Naive thymus-derived CD4-positive, alpha-beta T cell (primary cell): ENCODE data around the gene GET4. TPM values are rescaled to one million over a fixed set of nuclear protein-coding genes. Genes with fewer than 3 reads are reported as not detected.

ENCODE experiments used
- ATAC-seq: fragments of 150-1000 bp; cut with Tn5 transposase; 2 replicates; pipeline ENCODE4 v1.10.0; 2021; ENCODE audit warnings: mild to moderate bottlenecking, moderate library complexity
- CTCF ChIA-PET: fragments of 350-600 bp; sonication (Branson Sonifier 250); formaldehyde crosslinking; loops from one replicate; lab custom pipeline; 2021; ENCODE audit warnings: antibody characterized with exemption; lab: Charles Lee
- POLR2A ChIA-PET: fragments of 350-600 bp; sonication (Branson Sonifier 250); formaldehyde crosslinking; loops from one replicate; lab custom pipeline; 2021; ENCODE audit warnings: antibody characterized with exemption, inconsistent platforms; lab: Charles Lee
- DNase-seq, 9 donors: peaks; one replicate each; pipeline versions ENCODE4 v3.0.0 to v3.0.0-alpha.2; 2020 to 2022; ENCODE audit warnings: mixed read lengths in 1 of 9
- H3K27ac ChIP-seq: one replicate; pipeline ENCODE4 v1.7.0; 2013; ENCODE audit warnings: mild to moderate bottlenecking, low read depth, low read length, moderate library complexity
- H3K27me3 ChIP-seq, 2 donors: one replicate each; pipeline ENCODE4 v1.7.0; 2013; ENCODE audit warnings: low read length in 2 of 2, mild to moderate bottlenecking in 2 of 2, moderate library complexity in 2 of 2; ENCODE audit not compliant: control insufficient read depth in 2 of 2, insufficient read depth in 2 of 2
- H3K36me3 ChIP-seq, 3 experiments: 1 replicate in 2 of 3; 2 replicates in 1 of 3; pipeline ENCODE4 v1.7.0; 2013; ENCODE audit warnings: low read length in 3 of 3, mild to moderate bottlenecking in 3 of 3, moderate library complexity in 1 of 3; ENCODE audit not compliant: insufficient read depth in 3 of 3, control insufficient read depth in 2 of 3
- H3K4me1 ChIP-seq, 2 donors: one replicate each; pipeline ENCODE4 v1.7.0; 2013; ENCODE audit warnings: low read length in 2 of 2, mild to moderate bottlenecking in 2 of 2, moderate library complexity in 1 of 2; ENCODE audit not compliant: control insufficient read depth in 2 of 2, insufficient read depth in 2 of 2
- H3K4me3 ChIP-seq: 2 replicates; pipeline ENCODE4 v1.7.0; 2013; ENCODE audit warnings: mild to moderate bottlenecking, low read length
- H3K9me3 ChIP-seq, 3 experiments: 1 replicate in 2 of 3; 2 replicates in 1 of 3; pipeline ENCODE4 v1.7.0; 2013; ENCODE audit warnings: low read length in 3 of 3; ENCODE audit not compliant: control insufficient read depth in 2 of 3
- H3K27ac Mint-ChIP-seq, 9 donors: one replicate each; pipeline ENCODE4 v1.8.0; 2020 to 2022; ENCODE audit warnings: mixed read lengths in 9 of 9, mild to moderate bottlenecking in 8 of 9, moderate library complexity in 5 of 9, inconsistent platforms in 2 of 9
- H3K27me3 Mint-ChIP-seq, 5 donors: one replicate each; pipeline ENCODE4 v1.8.0; 2021 to 2022; ENCODE audit warnings: mixed read lengths in 5 of 5, mild to moderate bottlenecking in 1 of 5
- H3K36me3 Mint-ChIP-seq, 5 donors: one replicate each; pipeline ENCODE4 v1.8.0; 2020 to 2022; ENCODE audit warnings: mixed read lengths in 5 of 5, mild to moderate bottlenecking in 3 of 5, inconsistent platforms in 1 of 5
- H3K4me1 Mint-ChIP-seq, 7 donors: one replicate each; pipeline ENCODE4 v1.8.0; 2020 to 2022; ENCODE audit warnings: mixed read lengths in 7 of 7, mild to moderate bottlenecking in 3 of 7, inconsistent platforms in 1 of 7
- H3K4me3 Mint-ChIP-seq, 10 donors: one replicate each; pipeline ENCODE4 v1.8.0; 2020 to 2022; ENCODE audit warnings: mild to moderate bottlenecking in 10 of 10, mixed read lengths in 10 of 10, moderate library complexity in 6 of 10, inconsistent platforms in 2 of 10
- H3K9me3 Mint-ChIP-seq, 11 donors: one replicate each; pipeline ENCODE4 v1.8.0; 2020 to 2022; ENCODE audit warnings: mixed read lengths in 11 of 11, mild to moderate bottlenecking in 4 of 11, inconsistent platforms in 1 of 11, moderate library complexity in 1 of 11
- intact Hi-C, 2 donors: fragments of 100-400 bp; cut with micrococcal nuclease; formaldehyde crosslinking; loops; one replicate each; pipeline ENCODE4 v1.15.1; 2023
- polyA plus RNA-seq, 2 donors: library from polyadenylated mRNA; unstranded; fragments of 300-500 nt; fragmentation: Illumina TruSeq; gene quantifications; one replicate each; pipeline ENCODE4 v1.2.3, GENCODE V29; 2021
- total RNA-seq, 6 experiments: library from RNA in 5 of 6; stranded (reverse) in 5 of 6; gene quantifications; 1 replicate in 5 of 6; 2 replicates in 1 of 6; pipeline ENCODE4 v1.2.3 and lab custom pipeline; 2021 to 2026

Gene GET4
- total and polyA plus RNA-seq, 7 experiments from 2014 or later = 20.5 to 82.1 (median 51.8) TPM

DNA sequence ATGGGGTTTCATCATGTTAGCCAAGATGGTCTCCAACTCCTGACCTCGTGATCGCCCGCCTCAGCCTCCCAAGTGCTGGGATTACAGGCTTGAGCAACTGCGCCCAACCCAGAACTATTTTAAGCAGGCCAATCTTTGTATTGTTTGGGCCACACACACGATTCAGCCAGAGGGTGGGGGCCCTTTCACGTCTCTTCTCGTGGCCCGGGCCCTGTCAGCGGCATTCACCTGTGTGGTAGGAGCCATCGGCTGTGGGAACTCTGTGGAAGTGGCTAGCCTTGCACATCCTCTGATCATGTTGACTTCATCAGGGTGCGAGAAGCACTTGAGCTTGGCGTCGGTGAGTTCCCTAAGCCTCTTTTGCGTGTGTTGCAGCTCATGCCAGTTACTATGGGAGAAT, 27.2 kb upstream of the GET4 start:
- POLR2A ChIA-PET = no interaction called here
- peak overlapping the region in 1 of 9 donors; percentile 19 for H3K27ac Mint-ChIP-seq
- H3K4me3 ChIP-seq = no peak overlapping the region
- no peaks in the 10 kb centered on the region for H3K9me3 ChIP-seq
- CTCF ChIA-PET = interaction anchor here (0.5 to 0.6 kb wide), 2 partner anchors 52 to 77 kb away, joined by 3 read pairs; no protein-coding TSS in a partner anchor
- H3K4me1 ChIP-seq = no peaks in the 10 kb centered on the region
- H3K27me3 ChIP-seq = no peaks in the 10 kb centered on the region
- H3K27me3 Mint-ChIP-seq = no peaks in the 10 kb centered on the region
- peaks cover 4 to 54% (median 22%) of the 10 kb centered on the region in 5 donors for H3K36me3 Mint-ChIP-seq
- H3K27ac ChIP-seq = no peak overlapping the region
- intact Hi-C loops = no loop called here
- H3K4me1 Mint-ChIP-seq = no peaks in the 10 kb centered on the region
- H3K4me3 Mint-ChIP-seq = no peak overlapping the region
- ATAC-seq (no peak), DNase-seq (no peak)
- no peaks in the 10 kb centered on the region for H3K9me3 Mint-ChIP-seq
- H3K36me3 ChIP-seq = peaks cover 0 to 68% (median 21%) of the 10 kb centered on the region in 3 experiments

DNA sequence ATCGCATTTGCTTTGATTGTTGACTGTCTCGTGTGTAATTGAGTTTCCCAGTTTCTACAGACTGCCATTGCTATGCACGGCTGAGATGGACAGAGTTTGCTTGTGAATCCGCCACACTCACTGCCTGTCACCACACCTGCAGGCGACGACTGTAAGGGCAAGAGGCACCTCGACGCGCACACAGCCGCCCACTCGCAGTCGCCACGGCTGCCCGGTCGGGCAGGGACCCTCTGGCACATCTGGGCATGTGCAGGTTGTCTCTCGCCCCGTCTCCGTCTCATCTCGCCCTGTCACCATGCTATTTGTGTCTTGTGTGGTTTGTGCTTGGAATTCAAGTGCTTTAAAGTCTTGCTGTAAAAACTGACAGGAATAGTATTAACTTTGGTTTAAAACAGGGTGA, 26.6 kb upstream of the GET4 start:
- H3K4me3 Mint-ChIP-seq = no peak overlapping the region
- H3K9me3 Mint-ChIP-seq = no peaks in the 10 kb centered on the region
- H3K4me1 Mint-ChIP-seq = no peaks in the 10 kb centered on the region
- peaks cover 0 to 68% (median 23%) of the 10 kb centered on the region in 3 experiments for H3K36me3 ChIP-seq
- ChIA-PET POLR2A (no interaction called here), CTCF (no interaction called here)
- ATAC-seq (no peak), DNase-seq (no peak)
- intact Hi-C loops = no loop called here
- no peak overlapping the region for H3K27ac ChIP-seq
- no peaks in the 10 kb centered on the region for H3K27me3 Mint-ChIP-seq
- H3K9me3 ChIP-seq = no peaks in the 10 kb centered on the region
- H3K4me3 ChIP-seq = no peak overlapping the region
- no peaks in the 10 kb centered on the region for H3K4me1 ChIP-seq
- no peak overlapping the region for H3K27ac Mint-ChIP-seq
- H3K27me3 ChIP-seq = no peaks in the 10 kb centered on the region
- peaks cover 4 to 55% (median 22%) of the 10 kb centered on the region in 5 donors for H3K36me3 Mint-ChIP-seq

DNA sequence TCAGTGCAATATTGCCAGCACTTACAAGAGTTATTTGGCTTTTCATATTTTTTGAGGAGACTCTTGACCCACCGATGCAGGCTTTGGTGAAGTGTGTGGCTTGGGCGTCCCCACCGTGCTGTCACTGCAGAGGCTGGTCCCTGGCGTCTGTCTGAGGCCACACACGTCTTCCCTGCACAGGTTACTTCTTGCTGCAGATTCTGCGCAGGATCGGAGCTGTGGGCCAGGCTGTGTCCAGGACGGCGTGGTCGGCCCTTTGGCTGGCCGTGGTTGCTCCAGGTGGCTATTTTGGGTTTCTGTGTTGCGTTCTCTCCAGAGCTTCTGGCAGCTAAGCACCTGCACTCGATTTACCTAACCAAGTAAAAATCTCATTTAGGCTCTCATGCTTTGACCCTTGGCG, 25.1 kb upstream of the GET4 start:
- Mint-ChIP-seq H3K27ac (no peak overlapping the region), H3K4me3 (no peak overlapping the region), H3K4me1 (no peaks in the 10 kb centered on the region), H3K27me3 (no peaks in the 10 kb centered on the region), H3K36me3 (peaks cover 9 to 49% (median 15%) of the 10 kb centered on the region in 5 donors), H3K9me3 (no peaks in the 10 kb centered on the region)
- ChIA-PET CTCF (no interaction called here), POLR2A (interaction anchor here (0.5 to 0.7 kb wide), 2 partner anchors 20 to 1792 kb away, joined by 3 read pairs; no protein-coding TSS in a partner anchor)
- Histone ChIP-seq H3K4me1 (no peaks in the 10 kb centered on the region), H3K27ac (no peak overlapping the region), H3K9me3 (no peaks in the 10 kb centered on the region), H3K4me3 (no peak overlapping the region), H3K36me3 (peaks cover 0 to 76% (median 35%) of the 10 kb centered on the region in 3 experiments), H3K27me3 (no peaks in the 10 kb centered on the region)
- intact Hi-C loops = no loop called here
- ATAC-seq (no peak), DNase-seq (no peak)

DNA sequence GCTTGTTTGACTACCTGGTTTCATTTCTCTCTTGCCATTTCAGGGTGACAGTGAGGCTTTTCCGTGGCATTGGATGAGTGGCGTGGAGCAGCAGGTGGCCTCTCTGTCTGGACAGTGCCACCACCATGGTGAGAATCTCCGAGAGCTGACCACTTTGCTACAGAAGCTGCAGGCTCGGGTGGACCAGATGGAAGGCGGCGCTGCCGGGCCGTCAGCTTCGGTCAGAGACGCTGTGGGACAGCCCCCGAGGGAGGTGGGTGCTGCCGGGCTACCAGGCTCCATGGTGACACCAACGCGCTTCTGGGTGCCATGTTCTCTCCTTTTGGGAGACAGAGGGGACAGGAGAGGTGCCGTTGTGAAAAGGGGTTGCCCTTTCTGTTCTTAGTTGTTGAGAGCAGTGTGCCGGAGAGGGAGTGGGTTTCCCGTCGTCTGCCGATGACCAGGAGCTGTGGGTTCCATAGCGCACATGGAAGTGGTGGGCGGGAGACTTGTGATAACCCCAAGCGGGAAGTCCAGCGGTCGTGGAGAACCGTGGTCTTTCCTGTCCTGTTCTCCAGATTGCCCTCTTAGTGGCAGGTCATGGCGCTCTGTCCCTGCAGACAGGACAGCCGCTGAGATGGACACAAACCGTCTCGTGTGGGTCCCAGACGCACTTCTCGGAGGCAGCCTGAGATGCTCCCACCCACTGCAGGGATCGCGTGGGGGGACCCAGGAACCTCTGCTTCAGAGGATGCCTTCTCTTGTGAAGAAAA, 22.8 kb upstream of the GET4 start:
- ChIA-PET POLR2A (no interaction called here), CTCF (interaction anchor here (0.7 to 0.8 kb wide), 2 partner anchors 17 to 225 kb away, joined by 3 read pairs; no protein-coding TSS in a partner anchor)
- Histone ChIP-seq H3K9me3 (no peaks in the 10 kb centered on the region), H3K4me3 (no peak overlapping the region), H3K36me3 (peaks cover 0 to 98% (median 35%) of the 10 kb centered on the region in 3 experiments), H3K4me1 (no peaks in the 10 kb centered on the region), H3K27ac (no peak overlapping the region), H3K27me3 (no peaks in the 10 kb centered on the region)
- ATAC-seq (no peak), DNase-seq (no peak)
- intact Hi-C loops = no loop called here
- H3K27me3 Mint-ChIP-seq = no peaks in the 10 kb centered on the region
- no peak overlapping the region for H3K4me3 Mint-ChIP-seq
- no peaks in the 10 kb centered on the region for H3K9me3 Mint-ChIP-seq
- H3K4me1 Mint-ChIP-seq = no peaks in the 10 kb centered on the region
- H3K27ac Mint-ChIP-seq = no peak overlapping the region
- H3K36me3 Mint-ChIP-seq = peaks cover 11 to 55% (median 14%) of the 10 kb centered on the region in 5 donors

DNA sequence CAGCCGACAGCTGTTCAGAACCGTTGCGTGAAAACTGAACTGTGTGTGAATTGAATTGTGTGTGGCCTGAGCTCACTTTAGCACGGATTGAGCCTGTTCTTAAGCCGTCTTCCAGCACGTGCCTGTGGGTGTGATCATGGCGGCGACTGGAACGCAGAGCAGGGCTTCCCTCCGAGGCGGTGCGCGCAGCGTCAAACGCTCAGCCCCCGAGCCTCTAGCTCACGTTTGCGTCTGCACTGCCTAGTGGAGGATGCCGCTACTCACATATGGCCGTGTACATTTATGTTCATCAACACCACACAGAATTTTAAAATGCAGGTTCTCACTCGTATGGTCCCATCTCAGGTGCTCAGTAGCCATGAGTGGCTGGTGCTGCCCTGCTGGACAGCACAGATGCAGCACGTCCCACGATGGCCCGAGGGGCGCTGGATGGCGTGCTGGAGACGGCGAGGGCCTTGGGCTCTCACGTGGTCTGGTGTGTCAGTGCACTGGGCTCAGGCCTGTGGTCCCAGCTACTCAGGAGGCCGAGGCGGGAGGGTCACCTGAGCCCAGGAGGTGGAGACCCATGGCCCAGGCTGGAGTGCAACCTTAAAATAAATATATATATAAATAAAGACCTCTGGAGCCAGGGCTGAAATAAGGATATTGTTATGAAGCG, 22.1 kb upstream of the GET4 start:
- H3K4me1 Mint-ChIP-seq = peaks cover 0 to 3% (median 0%) of the 10 kb centered on the region in 7 donors
- H3K27me3 Mint-ChIP-seq = no peaks in the 10 kb centered on the region
- no peaks in the 10 kb centered on the region for H3K4me1 ChIP-seq
- DNase-seq = no peak
- ChIA-PET CTCF (interaction anchor here (0.7 kb wide), 1 partner anchor 224 kb away, joined by 3 read pairs; no protein-coding TSS in a partner anchor), POLR2A (no interaction called here)
- no peaks in the 10 kb centered on the region for H3K9me3 Mint-ChIP-seq
- ATAC-seq = no peak
- H3K36me3 Mint-ChIP-seq = peaks cover 10 to 55% (median 11%) of the 10 kb centered on the region in 5 donors
- H3K4me3 ChIP-seq = no peak overlapping the region
- no peaks in the 10 kb centered on the region for H3K27me3 ChIP-seq
- intact Hi-C loops = no loop called here
- H3K36me3 ChIP-seq = peaks cover 0 to 97% (median 35%) of the 10 kb centered on the region in 3 experiments
- no peaks in the 10 kb centered on the region for H3K9me3 ChIP-seq
- H3K27ac ChIP-seq = no peak overlapping the region
- H3K27ac Mint-ChIP-seq = no peak overlapping the region
- H3K4me3 Mint-ChIP-seq = no peak overlapping the region

DNA sequence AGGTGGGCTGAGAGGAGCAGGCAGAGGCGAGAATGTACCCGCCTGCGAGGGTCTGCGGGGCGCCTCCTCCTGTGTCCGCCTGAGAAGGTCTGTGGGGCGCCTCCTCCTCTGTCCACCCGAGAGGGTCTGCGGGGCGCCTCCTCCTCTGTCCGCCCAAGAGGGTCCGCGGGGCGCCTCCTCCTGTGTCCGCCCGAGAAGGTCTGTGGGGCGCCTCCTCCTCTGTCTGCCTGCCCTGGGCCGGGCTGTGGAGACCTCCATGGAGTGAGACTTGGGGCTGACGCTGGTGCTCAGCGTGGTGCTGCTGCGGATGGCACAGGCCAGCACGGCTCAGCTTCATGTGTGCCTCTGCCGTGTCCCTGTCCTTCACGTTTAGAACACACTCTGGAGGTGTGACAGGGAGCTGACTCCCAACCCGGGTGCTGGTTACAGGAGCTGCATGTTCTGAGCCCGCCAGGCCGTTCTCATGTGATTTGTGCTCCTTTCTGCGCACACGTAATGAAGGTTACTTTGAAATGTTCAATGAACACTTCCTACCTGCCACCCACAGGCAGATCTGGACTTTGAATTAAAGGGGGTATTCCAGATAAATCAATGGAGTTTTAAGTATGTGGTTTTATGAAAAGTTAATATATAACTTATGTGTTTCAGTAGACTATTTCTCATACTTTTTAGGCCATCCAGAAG, 20.5 kb upstream of the GET4 start:
- Mint-ChIP-seq H3K27me3 (no peaks in the 10 kb centered on the region), H3K9me3 (peaks cover 0 to 1% (median 0%) of the 10 kb centered on the region in 11 donors), H3K4me1 (peaks cover 0 to 4% (median 0%) of the 10 kb centered on the region in 7 donors), H3K27ac (peak overlapping the region in 1 of 9 donors; percentile 57), H3K36me3 (peaks cover 9 to 61% (median 15%) of the 10 kb centered on the region in 5 donors), H3K4me3 (no peak overlapping the region)
- POLR2A ChIA-PET = no interaction called here
- DNase-seq = no peak
- Histone ChIP-seq H3K4me3 (no peak overlapping the region), H3K9me3 (no peaks in the 10 kb centered on the region), H3K36me3 (peaks cover 6 to 98% (median 44%) of the 10 kb centered on the region in 3 experiments), H3K27ac (no peak overlapping the region), H3K4me1 (no peaks in the 10 kb centered on the region), H3K27me3 (no peaks in the 10 kb centered on the region)
- no peak for ATAC-seq
- CTCF ChIA-PET = no interaction called here
- intact Hi-C loops = no loop called here
